Mesothelial cell of epicardium (in vitro differentiated cells): ENCODE data around the gene LAMA2. TPM values are rescaled to one million over a fixed set of nuclear protein-coding genes. Genes with fewer than 3 reads are reported as not detected.
A peak's percentile ranks its signal among the peaks of the same experiment; 100 is the strongest.

Source experiments
- DNase-seq, 2 experiments: peaks; one replicate each; pipeline ENCODE4 v3.0.0; 2021; ENCODE audit warnings: low spot score in 2 of 2; ENCODE audit not compliant: unreplicated experiment in 2 of 2
- H3K27ac Mint-ChIP-seq: 2 replicates; pipeline ENCODE4 v1.8.0; 2021; ENCODE audit warnings: mixed read lengths
- H3K27me3 Mint-ChIP-seq: 2 replicates; pipeline ENCODE4 v1.8.0; 2021; ENCODE audit warnings: low read depth, mixed read lengths
- H3K36me3 Mint-ChIP-seq: 2 replicates; pipeline ENCODE4 v1.8.0; 2021; ENCODE audit warnings: mixed read lengths
- H3K4me1 Mint-ChIP-seq: 2 replicates; pipeline ENCODE4 v1.8.0; 2021; ENCODE audit warnings: mixed read lengths
- H3K4me3 Mint-ChIP-seq: 2 replicates; pipeline ENCODE4 v1.8.0; 2021; ENCODE audit warnings: mild to moderate bottlenecking, moderate library complexity, mixed read lengths
- H3K9me3 Mint-ChIP-seq: 2 replicates; pipeline ENCODE4 v1.8.0; 2021; ENCODE audit warnings: mixed read lengths
- total RNA-seq: library from RNA; stranded (reverse); gene quantifications from 3 replicates; pipeline ENCODE4 v1.2.1, GENCODE V29; 2021
- TF ChIP-seq, protein P1 (sequence below): fragments of 200-600 bp; sonication (generic); IDR thresholded peaks from one replicate; pipeline ENCODE4 v1.5.0; 2021; ENCODE audit warnings: antibody characterized with exemption; ENCODE audit not compliant: unreplicated experiment

LAMA2 gene
- total RNA-seq, 1 donor from 2014 or later, result 63.2 TPM

DNA sequence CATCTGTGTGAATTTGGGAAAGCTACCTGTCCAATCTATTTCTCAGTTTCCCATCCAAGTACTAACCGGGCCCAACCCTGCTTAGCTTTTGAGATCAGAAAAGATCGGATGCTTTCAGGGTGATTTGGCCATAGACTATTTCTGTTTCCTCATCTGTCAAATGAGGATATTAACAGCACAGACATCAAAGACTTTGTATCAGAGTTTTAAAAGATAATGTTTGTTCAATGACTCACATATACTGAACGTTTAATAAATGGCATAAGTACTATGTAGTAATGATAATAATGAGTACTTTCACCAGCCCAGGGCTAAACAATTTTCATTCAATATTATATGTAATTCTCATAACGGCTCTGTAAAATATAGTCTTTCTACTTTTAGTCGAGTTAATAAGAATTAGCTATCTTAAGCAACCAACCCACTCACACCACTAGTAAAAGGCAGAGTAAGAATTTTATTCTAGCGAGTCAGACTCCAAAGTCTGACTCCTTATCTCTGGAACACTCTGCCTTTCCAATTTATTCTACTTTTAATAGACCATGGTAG lies 610.5 kb downstream of the LAMA2 start:
- H3K4me3 Mint-ChIP-seq, result no peak overlapping the region
- TF ChIP-seq, protein P1, sequence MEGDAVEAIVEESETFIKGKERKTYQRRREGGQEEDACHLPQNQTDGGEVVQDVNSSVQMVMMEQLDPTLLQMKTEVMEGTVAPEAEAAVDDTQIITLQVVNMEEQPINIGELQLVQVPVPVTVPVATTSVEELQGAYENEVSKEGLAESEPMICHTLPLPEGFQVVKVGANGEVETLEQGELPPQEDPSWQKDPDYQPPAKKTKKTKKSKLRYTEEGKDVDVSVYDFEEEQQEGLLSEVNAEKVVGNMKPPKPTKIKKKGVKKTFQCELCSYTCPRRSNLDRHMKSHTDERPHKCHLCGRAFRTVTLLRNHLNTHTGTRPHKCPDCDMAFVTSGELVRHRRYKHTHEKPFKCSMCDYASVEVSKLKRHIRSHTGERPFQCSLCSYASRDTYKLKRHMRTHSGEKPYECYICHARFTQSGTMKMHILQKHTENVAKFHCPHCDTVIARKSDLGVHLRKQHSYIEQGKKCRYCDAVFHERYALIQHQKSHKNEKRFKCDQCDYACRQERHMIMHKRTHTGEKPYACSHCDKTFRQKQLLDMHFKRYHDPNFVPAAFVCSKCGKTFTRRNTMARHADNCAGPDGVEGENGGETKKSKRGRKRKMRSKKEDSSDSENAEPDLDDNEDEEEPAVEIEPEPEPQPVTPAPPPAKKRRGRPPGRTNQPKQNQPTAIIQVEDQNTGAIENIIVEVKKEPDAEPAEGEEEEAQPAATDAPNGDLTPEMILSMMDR, result no peak
- H3K9me3 Mint-ChIP-seq, result no peaks in the 10 kb centered on the region
- H3K27me3 Mint-ChIP-seq, result peaks cover 1% of the 10 kb centered on the region
- H3K36me3 Mint-ChIP-seq, result peaks cover 13% of the 10 kb centered on the region
- no peak for DNase-seq
- peaks cover 28% of the 10 kb centered on the region for H3K4me1 Mint-ChIP-seq
- H3K27ac Mint-ChIP-seq, result no peak overlapping the region

DNA sequence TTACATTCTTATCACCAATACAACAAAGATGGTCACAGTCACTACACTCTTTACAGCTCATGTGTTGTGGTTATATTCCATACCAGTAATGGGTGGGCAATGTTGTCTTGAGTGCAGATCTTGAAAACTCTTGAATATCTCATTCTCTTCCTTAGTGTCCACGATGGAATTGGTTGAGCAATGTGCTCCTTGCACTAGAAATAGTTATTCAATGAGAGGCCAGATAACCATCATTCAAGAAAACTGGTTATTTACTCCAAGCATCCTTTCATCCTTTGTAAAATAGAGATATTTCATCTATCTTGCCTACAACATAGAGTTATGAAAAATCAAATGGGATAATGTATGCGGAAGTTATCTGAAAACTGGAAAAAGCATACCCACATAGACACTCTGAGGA lies 611.2 kb downstream of the LAMA2 start:
- H3K9me3 Mint-ChIP-seq, result no peaks in the 10 kb centered on the region
- peaks cover 1% of the 10 kb centered on the region for H3K27me3 Mint-ChIP-seq
- TF ChIP-seq, protein P1, result no peak
- no peak overlapping the region for H3K4me3 Mint-ChIP-seq
- DNase-seq, result no peak
- no peak overlapping the region for H3K27ac Mint-ChIP-seq
- H3K4me1 Mint-ChIP-seq, result peaks cover 35% of the 10 kb centered on the region
- peaks cover 13% of the 10 kb centered on the region for H3K36me3 Mint-ChIP-seq

DNA sequence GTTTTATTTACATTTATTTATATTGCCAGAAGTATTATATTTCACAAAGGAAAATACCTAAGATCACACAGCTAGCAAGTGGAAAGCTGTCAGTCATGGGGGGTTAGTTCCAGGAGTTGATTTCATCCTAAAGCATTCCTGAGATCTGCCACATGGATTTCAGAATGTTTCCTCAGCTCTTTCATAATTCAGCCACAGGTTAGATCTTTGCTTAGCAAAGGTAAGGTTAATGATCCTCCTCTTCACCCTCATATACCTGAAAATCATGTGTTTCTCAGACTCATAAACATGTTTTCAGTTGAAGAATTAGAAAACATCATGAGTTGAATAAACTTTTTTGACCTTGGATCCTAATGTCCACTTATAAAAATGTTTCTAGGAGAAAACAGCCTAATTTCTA lies 611.6 kb downstream of the LAMA2 start:
- TF ChIP-seq, protein P1, result no peak
- H3K9me3 Mint-ChIP-seq, result no peaks in the 10 kb centered on the region
- peaks cover 35% of the 10 kb centered on the region for H3K4me1 Mint-ChIP-seq
- no peak overlapping the region for H3K27ac Mint-ChIP-seq
- no peaks in the 10 kb centered on the region for H3K27me3 Mint-ChIP-seq
- H3K36me3 Mint-ChIP-seq, result peaks cover 13% of the 10 kb centered on the region
- DNase-seq, result no peak
- no peak overlapping the region for H3K4me3 Mint-ChIP-seq

DNA sequence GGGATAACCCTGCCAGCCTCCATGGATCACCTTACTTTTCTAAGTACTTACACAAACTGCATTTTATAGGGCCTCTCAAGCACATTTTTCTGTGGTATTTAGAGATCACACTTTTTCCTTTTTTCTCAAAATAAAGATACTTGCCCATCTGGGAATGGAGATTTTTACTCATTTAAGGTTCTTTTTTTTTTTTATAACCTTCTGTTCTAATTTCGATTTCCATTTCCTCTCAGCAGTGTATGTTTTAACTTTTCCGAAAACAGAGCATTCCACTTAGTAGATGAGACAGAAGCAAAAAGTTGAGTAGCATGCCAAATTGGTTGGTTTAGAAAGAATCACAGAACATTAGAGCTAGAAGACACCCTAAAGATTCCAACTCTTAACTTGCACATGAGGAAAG lies 612.7 kb downstream of the LAMA2 start:
- Mint-ChIP-seq H3K9me3 (no peaks in the 10 kb centered on the region), H3K27ac (no peak overlapping the region), H3K27me3 (no peaks in the 10 kb centered on the region), H3K4me3 (no peak overlapping the region), H3K36me3 (peaks cover 13% of the 10 kb centered on the region), H3K4me1 (peaks cover 27% of the 10 kb centered on the region)
- no peak for DNase-seq
- TF ChIP-seq, protein P1, result no peak

DNA sequence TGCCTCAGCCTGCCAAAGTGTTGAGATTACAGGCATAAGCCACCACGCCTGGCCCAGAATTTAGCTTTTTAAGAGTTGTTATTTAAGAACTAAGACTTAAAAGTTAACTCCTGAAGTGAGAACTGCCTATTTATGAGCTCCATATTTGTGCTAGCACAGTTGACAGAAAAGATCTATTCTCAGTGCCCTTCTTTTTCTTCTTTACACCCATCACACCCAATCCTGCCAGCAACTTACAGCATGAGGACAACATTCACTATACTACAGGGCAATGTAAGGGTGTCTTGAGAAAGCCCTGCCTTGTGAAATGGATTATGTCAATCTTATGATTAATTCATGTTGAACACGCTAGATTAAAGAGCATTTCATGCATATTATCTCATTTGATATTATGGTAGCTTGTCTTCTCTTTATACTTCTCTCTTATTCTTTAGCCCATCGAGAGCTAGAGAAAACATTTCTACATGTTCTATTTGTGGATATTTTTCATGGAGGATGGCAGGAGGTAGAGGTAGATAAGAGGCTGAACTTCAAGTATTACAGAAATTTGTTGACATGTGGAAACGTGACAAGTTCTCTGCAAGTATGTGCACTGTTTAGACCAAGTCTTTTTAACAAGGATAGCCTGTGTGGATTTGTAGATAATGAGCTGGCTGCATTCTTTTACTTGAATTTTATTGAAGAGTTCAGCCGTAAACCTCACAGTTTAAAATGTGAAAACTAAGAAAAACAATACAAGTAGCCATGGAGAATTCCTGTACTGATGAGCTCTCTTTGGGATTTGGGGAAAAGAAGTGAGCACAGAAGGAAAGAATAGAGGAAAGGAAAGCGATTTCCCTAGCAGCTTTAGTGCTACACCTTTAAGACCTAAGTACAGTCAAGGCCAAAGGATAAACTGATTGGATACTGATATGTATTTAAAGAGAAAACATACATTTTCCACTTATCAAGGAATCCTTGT lies 614.8 kb downstream of the LAMA2 start:
- peak overlapping the region; percentile 45 for H3K27ac Mint-ChIP-seq
- H3K9me3 Mint-ChIP-seq, result no peaks in the 10 kb centered on the region
- TF ChIP-seq, protein P1, result no peak
- DNase-seq, result no peak
- no peaks in the 10 kb centered on the region for H3K27me3 Mint-ChIP-seq
- peaks cover 9% of the 10 kb centered on the region for H3K36me3 Mint-ChIP-seq
- peaks cover 37% of the 10 kb centered on the region for H3K4me1 Mint-ChIP-seq
- no peak overlapping the region for H3K4me3 Mint-ChIP-seq
